GM04504 (cell line): Measurements from ENCODE around the gene CPSF4L.

Experiments used
- DNase-seq: peaks from one replicate; pipeline ENCODE4 v3.0.0-alpha.2; 2012; ENCODE audit warnings: low read depth

CPSF4L gene

DNA sequence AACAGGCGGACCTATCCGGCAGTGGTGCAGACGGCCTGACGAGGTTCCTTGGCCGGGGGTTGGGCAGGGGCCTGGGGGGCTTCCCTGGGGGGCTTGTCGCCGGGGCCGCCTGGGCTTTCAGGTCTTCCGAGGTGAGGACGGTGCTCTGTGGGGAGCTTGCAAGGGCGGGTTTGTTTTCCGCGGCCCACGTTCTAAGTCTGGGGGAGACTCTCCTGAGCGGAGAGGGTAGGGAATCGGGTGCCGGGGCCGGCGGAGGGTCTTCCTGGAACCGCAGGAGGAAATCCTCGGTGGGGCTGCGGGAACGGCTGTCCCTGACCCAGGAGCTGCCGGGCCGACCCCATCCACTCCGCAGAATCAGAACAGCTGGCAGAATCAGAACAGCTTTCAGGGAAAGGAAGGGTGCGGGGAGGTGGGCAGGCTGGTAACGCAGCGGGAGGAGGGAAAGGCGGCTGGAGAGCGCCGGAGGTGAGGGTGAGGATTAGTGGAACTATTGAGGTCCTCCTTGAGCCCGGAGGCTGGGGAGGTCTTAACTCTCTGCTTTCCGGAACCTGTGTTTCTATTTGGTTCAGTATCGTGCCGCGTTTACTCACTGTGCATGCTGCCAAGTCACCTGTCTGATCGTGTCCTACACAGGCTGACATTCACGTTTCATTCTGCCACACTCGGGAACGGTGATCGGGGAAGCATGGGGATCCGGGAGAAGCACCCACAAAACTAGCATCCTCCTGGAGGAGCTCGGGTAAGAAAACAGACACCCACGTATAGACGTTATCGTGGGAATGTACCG is 28.9 kb downstream of the CPSF4L start:
- DNase-seq: no peak

- DNase-seq: peak; percentile 88
These were observed 29.7 kb downstream of the CPSF4L start for GRCh38 chr17:73231841-73232586.

GRCh38 chr17:73231395-73231794 is 30.3 kb downstream of the CPSF4L start:
- peak; percentile 10 for DNase-seq

DNA sequence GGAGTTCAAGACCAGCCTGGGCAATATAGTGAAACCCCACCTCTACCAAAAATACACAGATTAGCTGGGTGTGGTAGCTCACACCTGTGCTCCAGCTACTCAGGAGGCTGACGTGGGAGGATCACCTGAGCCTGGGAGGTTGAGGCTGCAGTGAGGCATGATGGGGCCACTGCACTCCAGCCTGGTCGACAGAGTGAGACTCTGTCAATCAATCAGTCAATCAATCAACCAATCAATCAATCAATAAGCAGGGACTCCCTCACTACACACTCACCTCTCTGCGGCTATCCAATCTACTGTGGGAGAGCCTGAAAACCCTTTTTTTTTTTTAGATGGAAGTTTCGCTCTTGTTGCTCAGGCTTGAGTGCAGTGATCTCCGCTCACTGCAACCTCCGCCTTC is 31.6 kb downstream of the CPSF4L start:
- DNase-seq: no peak

DNA sequence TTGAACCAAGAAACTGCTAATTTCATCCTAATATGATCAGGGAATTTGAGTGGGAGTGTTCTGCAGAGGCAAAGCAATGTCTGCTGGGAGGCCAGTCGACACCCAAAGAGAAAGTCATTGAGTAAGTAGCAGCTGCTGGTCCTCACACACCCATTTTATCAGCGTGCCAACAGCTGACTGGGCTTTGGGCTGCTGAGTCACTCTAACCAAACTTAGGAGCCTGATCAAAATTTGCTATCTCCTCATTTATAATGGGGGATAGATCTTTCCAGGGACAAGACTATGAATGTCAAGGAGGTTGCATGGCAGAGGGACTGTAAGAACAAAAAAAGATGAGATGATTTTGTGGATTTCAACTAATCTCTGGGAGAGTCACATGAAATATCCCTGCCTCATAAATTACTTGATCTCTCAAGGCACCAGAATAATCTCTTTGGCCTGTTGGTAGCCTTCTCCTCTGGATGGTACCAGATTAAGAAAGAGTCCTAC is 32.9 kb downstream of the CPSF4L start:
- peak; percentile 60 for DNase-seq

GRCh38 chr17:73227944-73228343 is 33.7 kb downstream of the CPSF4L start:
- no peak for DNase-seq

GRCh38 chr17:73227379-73227778 is 34.3 kb downstream of the CPSF4L start:
- no peak for DNase-seq

DNA sequence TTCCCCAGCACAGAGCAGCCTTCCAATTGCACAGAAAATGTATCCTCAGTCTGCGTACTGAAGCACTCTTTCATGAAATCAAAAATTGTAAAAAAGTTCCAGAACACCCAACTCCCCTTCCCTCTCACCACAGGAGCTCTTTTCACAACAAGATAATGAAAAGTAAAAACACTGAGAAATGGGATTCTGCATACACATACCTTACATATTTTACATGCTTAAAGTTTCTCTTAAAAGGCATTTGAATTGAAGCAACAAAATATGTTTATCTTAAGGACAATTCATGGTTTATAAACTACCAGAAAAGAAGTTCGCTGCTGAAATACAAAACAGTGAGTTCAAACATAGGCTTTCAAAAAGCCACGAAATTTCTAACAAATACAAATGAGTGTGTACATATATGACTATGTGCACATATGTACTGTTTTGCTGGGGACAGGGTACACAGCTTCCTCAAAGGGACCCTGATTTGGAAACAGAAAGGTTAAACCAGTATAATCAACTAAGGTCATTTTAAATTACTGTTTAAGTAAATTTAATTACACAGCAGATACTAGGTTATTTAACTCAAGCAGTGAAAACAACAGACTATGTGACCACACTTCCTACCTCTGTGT is 35.0 kb downstream of the CPSF4L start:
- DNase-seq: no peak

GRCh38 chr17:73224663-73225305 is 36.9 kb downstream of the CPSF4L start:
- no peak for DNase-seq

- DNase-seq: no peak
These were observed 37.4 kb downstream of the CPSF4L start for GRCh38 chr17:73224237-73224636.

DNA sequence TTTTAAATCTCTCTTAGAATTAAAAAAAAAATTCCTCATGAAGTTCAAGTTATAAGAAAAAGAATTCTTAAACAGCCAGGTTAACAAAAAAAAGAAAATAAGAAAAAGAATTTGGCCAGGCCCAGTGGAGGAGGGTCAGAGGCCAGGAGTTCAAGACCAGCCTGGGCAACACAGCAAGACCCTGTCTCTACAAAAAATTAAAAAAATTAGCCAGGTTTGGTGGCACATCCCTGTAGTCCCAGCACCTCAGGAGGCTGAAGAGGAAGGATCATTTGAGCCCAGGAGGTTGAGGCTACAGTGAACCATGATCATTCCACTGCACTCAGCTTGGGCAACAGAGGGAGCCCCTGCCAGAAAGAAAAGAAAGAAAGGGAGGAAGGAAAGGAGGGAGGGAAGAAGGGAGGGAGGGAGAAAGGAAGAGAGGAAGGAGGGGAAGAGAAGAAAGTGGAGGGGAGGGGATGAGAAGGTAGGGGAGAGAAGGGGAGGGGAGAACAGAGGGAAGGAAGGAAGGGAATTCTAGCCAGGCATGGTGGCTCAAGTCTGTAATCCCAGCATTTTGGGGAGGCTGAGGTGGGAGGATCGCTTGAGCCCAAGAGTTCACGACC is 38.0 kb downstream of the CPSF4L start:
- no peak for DNase-seq

- no peak for DNase-seq
These were observed 46.2 kb downstream of the CPSF4L start for GRCh38 chr17:73215447-73215846.

DNA sequence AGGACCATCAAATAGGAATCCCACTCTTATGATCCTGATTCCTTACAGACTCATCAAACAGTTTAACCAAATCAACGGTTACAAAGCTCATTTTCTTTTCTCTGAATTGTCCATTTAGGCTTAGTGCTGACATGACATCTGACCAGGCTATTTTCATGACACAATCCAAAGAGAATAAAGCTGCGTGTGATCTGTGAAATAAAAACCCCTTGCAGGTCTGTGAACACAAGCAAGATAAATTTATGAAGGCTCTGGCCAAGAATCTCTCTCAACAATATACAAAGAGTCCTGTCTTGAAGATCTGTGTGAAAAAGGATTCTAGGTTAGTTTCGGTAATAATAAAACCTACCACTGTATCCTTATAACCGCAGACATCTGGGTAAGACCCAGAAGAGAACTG is 46.8 kb downstream of the CPSF4L start:
- no peak for DNase-seq

- no peak for DNase-seq
These were observed 47.7 kb downstream of the CPSF4L start for GRCh38 chr17:73214008-73214407.

GRCh38 chr17:73211745-73212144 is 49.9 kb downstream of the CPSF4L start:
- no peak for DNase-seq

GRCh38 chr17:73210002-73210678 is 51.5 kb downstream of the CPSF4L start:
- DNase-seq: no peak

GRCh38 chr17:73209436-73209835 is 52.2 kb downstream of the CPSF4L start:
- DNase-seq: no peak

DNA sequence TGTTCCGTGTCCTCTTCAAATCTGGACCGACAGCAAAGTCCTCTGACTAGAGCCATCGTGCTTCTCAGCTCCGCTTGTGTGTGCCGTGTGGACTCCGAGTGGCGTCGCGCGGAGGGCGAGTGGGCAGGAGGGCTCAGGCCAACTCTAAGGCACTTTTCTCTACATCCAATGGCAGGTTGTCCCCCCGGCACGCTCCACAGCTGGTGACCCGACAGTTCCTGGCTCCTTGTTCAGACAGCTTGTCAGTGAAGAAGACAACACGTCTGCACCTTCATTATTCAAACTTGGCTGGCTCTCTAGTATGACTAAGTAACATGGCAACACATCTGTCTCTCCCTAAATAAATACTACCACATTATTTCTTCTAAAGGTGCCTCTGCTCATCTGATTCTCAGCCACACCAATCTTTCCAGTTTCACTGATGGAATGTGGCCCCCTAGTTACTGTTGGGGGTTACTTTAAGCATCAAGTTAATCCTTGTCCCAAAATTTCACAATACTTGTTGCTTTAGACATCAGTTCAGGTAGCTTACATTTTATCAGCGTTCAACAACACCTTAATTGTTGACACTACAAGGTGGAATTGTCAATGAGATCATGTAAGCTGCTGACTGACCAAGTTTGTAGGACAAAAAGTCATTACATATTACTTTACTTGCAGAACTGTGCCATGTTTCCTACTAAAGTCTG is 53.4 kb downstream of the CPSF4L start:
- no peak for DNase-seq

- no peak for DNase-seq
These were observed 56.2 kb downstream of the CPSF4L start for GRCh38 chr17:73205459-73205961.

DNA sequence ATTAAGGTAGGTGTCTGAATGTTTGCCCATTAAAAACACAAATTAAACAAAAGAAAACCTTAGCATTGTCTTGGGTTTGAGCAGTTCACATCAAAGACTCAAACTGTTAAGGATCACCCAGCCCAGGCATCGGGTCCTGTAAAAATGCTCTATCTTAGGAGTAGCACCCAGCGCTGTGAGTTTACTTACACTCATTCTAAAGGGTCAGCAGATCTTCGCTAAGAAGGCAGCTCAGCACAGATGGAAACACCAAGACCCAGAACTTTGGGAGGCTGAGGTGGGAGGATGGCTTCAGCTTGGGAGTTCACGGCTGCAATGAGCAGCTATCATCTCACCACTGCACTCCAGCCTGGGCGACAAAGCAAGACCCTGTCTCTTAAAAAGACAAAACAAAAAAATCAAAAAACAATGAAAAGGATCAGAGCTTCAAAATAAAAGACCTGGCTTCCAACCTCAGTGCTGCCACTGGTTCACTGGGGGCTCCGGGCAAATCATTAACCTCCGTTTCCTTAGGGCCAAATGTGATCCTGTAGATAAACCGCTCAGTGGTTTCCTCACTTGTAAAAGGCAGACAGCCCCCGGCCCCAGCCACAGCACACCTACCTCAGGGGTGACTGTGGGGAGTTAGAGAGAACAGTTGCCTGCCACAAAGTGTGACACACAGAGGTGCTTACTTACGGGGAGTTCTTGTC is 57.7 kb downstream of the CPSF4L start:
- no peak for DNase-seq
